GM04503 (cell line): Measurements from ENCODE around the gene TMEM154.

Experiments
- DNase-seq: peaks from one replicate; pipeline ENCODE4 v3.0.0-alpha.2; 2012; ENCODE audit warnings: low read depth

The TMEM154 gene

GRCh38 chr4:152679414-152680281, at the start of gene TMEM154:
Gene TMEM154 (minus strand): TSS chr4:152679997. CDS start chr4:152679933, 64 bp downstream.
- DNase-seq, result peak; percentile 18

GRCh38 chr4:152729466-152729865, 49.7 kb upstream of the TMEM154 start:
- DNase-seq, result peak; percentile 51

GRCh38 chr4:152728343-152728742, 48.5 kb upstream of the TMEM154 start:
- DNase-seq, result no peak

- no peak for DNase-seq
These were observed 48.0 kb upstream of the TMEM154 start for GRCh38 chr4:152727784-152728183.

GRCh38 chr4:152724494-152724893, 44.7 kb upstream of the TMEM154 start:
- no peak for DNase-seq

- no peak for DNase-seq
These were observed 43.4 kb upstream of the TMEM154 start for GRCh38 chr4:152723236-152723635.

- no peak for DNase-seq
These were observed 40.2 kb upstream of the TMEM154 start for GRCh38 chr4:152719801-152720556.

- DNase-seq, result no peak
These were observed 39.5 kb upstream of the TMEM154 start for GRCh38 chr4:152719291-152719690.

- DNase-seq, result no peak
These were observed 35.3 kb upstream of the TMEM154 start for GRCh38 chr4:152715076-152715475.

- DNase-seq, result no peak
These were observed 34.3 kb upstream of the TMEM154 start for GRCh38 chr4:152713951-152714705.

- no peak for DNase-seq
These were observed 30.1 kb upstream of the TMEM154 start for GRCh38 chr4:152709675-152710438.

- no peak for DNase-seq
These were observed 29.0 kb upstream of the TMEM154 start for GRCh38 chr4:152708796-152709195.

GRCh38 chr4:152708361-152708760, 28.6 kb upstream of the TMEM154 start:
- no peak for DNase-seq

- DNase-seq, result no peak
These were observed 27.8 kb upstream of the TMEM154 start for GRCh38 chr4:152707632-152708031.

GRCh38 chr4:152705903-152706302, 26.1 kb upstream of the TMEM154 start:
- no peak for DNase-seq

GRCh38 chr4:152704788-152705187, 25.0 kb upstream of the TMEM154 start:
- no peak for DNase-seq

GRCh38 chr4:152700151-152700550, 20.4 kb upstream of the TMEM154 start:
- no peak for DNase-seq

- DNase-seq, result no peak
These were observed 19.5 kb upstream of the TMEM154 start for GRCh38 chr4:152699313-152699712.

- DNase-seq, result no peak
These were observed 18.3 kb upstream of the TMEM154 start for GRCh38 chr4:152698089-152698499.

- no peak for DNase-seq
These were observed 17.7 kb upstream of the TMEM154 start for GRCh38 chr4:152697284-152698088.

- no peak for DNase-seq
These were observed 17.0 kb upstream of the TMEM154 start for GRCh38 chr4:152696764-152697261.
